Uterus (tissue), 4 donors: ENCODE measurements around the gene ATM. TPM values are rescaled to one million over a fixed set of nuclear protein-coding genes. Genes with fewer than 3 reads are reported as not detected.

Source experiments
- DNase-seq, 2 donors: peaks; one replicate each; pipeline ENCODE4 v3.0.0-alpha.2; 2019 to 2020
- H3K27ac ChIP-seq, 2 donors: fragments of 200-600 bp; sonication (generic); 1 replicate in 1 of 2; 2 replicates in 1 of 2; pipeline ENCODE4 v1.5.1; 2016 to 2018
- H3K27me3 ChIP-seq, 2 donors: fragments of 200-600 bp; sonication (generic); one replicate each; pipeline ENCODE4 v1.5.1; 2018 to 2019; ENCODE audit warnings: control low read depth in 1 of 2
- H3K36me3 ChIP-seq, 2 donors: fragments of 200-600 bp; sonication (generic); one replicate each; pipeline ENCODE4 v1.5.1; 2019; ENCODE audit warnings: control low read depth in 1 of 2
- H3K4me1 ChIP-seq, 2 donors: fragments of 200-600 bp; sonication (generic); one replicate each; pipeline ENCODE4 v1.5.1; 2018 to 2019; ENCODE audit warnings: control low read depth in 1 of 2
- H3K4me3 ChIP-seq, 2 donors: fragments of 200-600 bp; sonication (generic); 1 replicate in 1 of 2; 2 replicates in 1 of 2; pipeline ENCODE4 v1.5.1; 2018 to 2019; ENCODE audit warnings: mild to moderate bottlenecking in 1 of 2
- H3K9me3 ChIP-seq, 2 donors: fragments of 200-600 bp; sonication (generic); one replicate each; pipeline ENCODE4 v1.5.1; 2019; ENCODE audit warnings: control low read depth in 1 of 2
- POLR2A ChIP-seq, 2 donors: fragments of 450-650 bp; IDR thresholded peaks; one replicate each; pipeline ENCODE4 v1.6.1; 2016; ENCODE audit warnings: antibody characterized with exemption in 2 of 2, mild to moderate bottlenecking in 1 of 2, moderate library complexity in 1 of 2
- intact Hi-C: fragments of 100-400 bp; cut with DNase I; formaldehyde crosslinking; loops from one replicate; pipeline ENCODE4 v1.15.1; 2023; ENCODE audit warnings: low total_unique reads
- total RNA-seq, 4 donors: library from RNA; depleted of rRNA in 3 of 4; stranded (reverse); fragments of >200 nt in 3 of 4; gene quantifications; one replicate each; pipeline versions ENCODE4 v1.1.0 to v1.2.4, GENCODE V29; 2014 to 2023
- TF ChIP-seq, protein P1 (sequence below), 4 experiments: fragments of 200-600 bp in 2 of 4; fragments of 450-650 bp in 2 of 4; sonication (generic) in 2 of 4; IDR thresholded peaks; one replicate each; pipeline ENCODE4 v1.5.1; 2016 to 2019; ENCODE audit warnings: antibody characterized with exemption in 4 of 4, mild to moderate bottlenecking in 2 of 4, moderate library complexity in 1 of 4
- donor health status: DM: yes; HTN: yes; CAD: no.

The ATM gene
- total RNA-seq, 4 donors from 2014 or later = 51.2 to 196 (median 132) TPM

DNA sequence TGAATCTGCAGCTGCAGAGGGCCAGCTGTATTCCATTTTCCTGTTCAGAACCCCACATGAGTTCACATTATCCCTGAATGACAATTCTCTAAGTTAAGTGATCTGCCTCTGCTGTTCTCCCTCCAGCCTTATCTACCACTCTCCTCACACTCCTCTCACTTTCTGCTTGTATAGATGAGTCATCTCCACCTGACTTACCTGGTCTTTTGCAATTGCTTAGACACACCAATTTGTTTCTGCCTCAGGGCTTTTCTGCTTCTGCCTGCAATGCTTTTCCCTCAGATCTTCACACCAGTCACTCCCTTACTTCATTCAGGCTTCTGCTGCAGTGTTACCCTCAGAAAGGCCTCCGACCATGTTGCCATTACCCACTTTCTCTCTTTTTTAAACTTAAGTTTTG lies 118.1 kb downstream of the ATM start:
- intact Hi-C loops = no loop called here
- H3K9me3 ChIP-seq = no peaks in the 10 kb centered on the region
- H3K27me3 ChIP-seq = no peaks in the 10 kb centered on the region
- H3K4me3 ChIP-seq = no peak overlapping the region
- H3K36me3 ChIP-seq = no peaks in the 10 kb centered on the region
- no peaks in the 10 kb centered on the region for H3K4me1 ChIP-seq
- TF ChIP-seq POLR2A (IDR thresholded peaks at IDR 0.05) = no peak
- TF ChIP-seq, protein P1, sequence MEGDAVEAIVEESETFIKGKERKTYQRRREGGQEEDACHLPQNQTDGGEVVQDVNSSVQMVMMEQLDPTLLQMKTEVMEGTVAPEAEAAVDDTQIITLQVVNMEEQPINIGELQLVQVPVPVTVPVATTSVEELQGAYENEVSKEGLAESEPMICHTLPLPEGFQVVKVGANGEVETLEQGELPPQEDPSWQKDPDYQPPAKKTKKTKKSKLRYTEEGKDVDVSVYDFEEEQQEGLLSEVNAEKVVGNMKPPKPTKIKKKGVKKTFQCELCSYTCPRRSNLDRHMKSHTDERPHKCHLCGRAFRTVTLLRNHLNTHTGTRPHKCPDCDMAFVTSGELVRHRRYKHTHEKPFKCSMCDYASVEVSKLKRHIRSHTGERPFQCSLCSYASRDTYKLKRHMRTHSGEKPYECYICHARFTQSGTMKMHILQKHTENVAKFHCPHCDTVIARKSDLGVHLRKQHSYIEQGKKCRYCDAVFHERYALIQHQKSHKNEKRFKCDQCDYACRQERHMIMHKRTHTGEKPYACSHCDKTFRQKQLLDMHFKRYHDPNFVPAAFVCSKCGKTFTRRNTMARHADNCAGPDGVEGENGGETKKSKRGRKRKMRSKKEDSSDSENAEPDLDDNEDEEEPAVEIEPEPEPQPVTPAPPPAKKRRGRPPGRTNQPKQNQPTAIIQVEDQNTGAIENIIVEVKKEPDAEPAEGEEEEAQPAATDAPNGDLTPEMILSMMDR (IDR thresholded peaks at IDR 0.05) = no peak
- H3K27ac ChIP-seq = no peak overlapping the region
- DNase-seq = no peak

GRCh38 chr11:108341654-108342053 lies 118.8 kb downstream of the ATM start:
- Histone ChIP-seq H3K36me3 (no peaks in the 10 kb centered on the region), H3K27ac (no peak overlapping the region), H3K27me3 (no peaks in the 10 kb centered on the region), H3K4me3 (no peak overlapping the region), H3K4me1 (no peaks in the 10 kb centered on the region), H3K9me3 (no peaks in the 10 kb centered on the region)
- TF ChIP-seq, protein P1 (IDR thresholded peaks at IDR 0.05) = no peak
- TF ChIP-seq POLR2A (IDR thresholded peaks at IDR 0.05) = no peak
- DNase-seq = no peak
- intact Hi-C loops = no loop called here

- intact Hi-C loops = no loop called here
- Histone ChIP-seq H3K9me3 (no peaks in the 10 kb centered on the region), H3K4me1 (no peaks in the 10 kb centered on the region), H3K27me3 (no peaks in the 10 kb centered on the region), H3K27ac (no peak overlapping the region), H3K4me3 (no peak overlapping the region), H3K36me3 (no peaks in the 10 kb centered on the region)
- no peak for DNase-seq
- TF ChIP-seq, protein P1 (IDR thresholded peaks at IDR 0.05) = no peak
- no peak for TF ChIP-seq POLR2A (IDR thresholded peaks at IDR 0.05)
Measured at GRCh38 chr11:108343714-108344113, 120.8 kb downstream of the ATM start.

DNA sequence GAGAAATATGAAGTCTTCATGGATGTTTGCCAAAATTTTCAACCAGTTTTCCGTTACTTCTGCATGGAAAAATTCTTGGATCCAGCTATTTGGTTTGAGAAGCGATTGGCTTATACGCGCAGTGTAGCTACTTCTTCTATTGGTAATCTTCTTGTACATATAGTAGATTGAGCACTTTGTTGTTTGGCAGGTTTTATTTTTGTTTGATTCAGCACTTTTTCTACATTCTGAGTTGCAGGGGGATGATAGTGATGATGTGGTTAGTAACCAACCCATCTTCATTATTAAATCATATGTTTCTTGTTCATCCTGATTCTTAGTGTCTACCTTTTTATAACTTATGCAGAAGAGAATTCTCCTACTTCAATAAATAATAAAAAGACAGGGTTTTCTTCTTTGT lies 122.9 kb downstream of the ATM start:
- H3K27me3 ChIP-seq = no peaks in the 10 kb centered on the region
- TF ChIP-seq POLR2A (IDR thresholded peaks at IDR 0.05) = no peak
- TF ChIP-seq, protein P1 (IDR thresholded peaks at IDR 0.05) = no peak
- intact Hi-C loops = no loop called here
- no peaks in the 10 kb centered on the region for H3K36me3 ChIP-seq
- no peak overlapping the region for H3K4me3 ChIP-seq
- no peak for DNase-seq
- no peaks in the 10 kb centered on the region for H3K9me3 ChIP-seq
- no peak overlapping the region for H3K27ac ChIP-seq
- no peaks in the 10 kb centered on the region for H3K4me1 ChIP-seq

DNA sequence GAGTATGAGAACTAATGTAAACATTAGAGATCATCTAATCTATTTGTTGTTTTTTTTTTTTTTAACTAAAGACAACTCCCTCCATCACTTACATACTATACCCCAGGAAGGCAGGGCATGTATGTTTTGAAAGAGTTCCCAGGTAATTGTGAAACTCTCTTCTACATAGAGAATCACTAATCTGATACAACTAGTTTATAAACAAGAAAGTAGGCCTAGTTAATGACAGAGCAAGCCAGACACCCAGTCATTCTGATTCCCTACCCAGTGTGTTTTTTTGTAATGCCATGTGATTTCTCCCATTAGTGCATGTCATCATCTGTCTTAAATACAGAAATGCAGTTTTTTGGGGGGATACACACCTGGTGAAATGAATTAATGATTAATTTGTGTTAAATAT lies 123.6 kb downstream of the ATM start:
- intact Hi-C loops = no loop called here
- Histone ChIP-seq H3K9me3 (no peaks in the 10 kb centered on the region), H3K27me3 (no peaks in the 10 kb centered on the region), H3K4me1 (no peaks in the 10 kb centered on the region), H3K27ac (no peak overlapping the region), H3K4me3 (no peak overlapping the region), H3K36me3 (no peaks in the 10 kb centered on the region)
- TF ChIP-seq, protein P1 (IDR thresholded peaks at IDR 0.05) = no peak
- TF ChIP-seq POLR2A (IDR thresholded peaks at IDR 0.05) = no peak
- DNase-seq = no peak
